CD4-positive, alpha-beta T cell treated with Interleukin-17A for 4 hours (primary cell): ENCODE results near the gene IKZF4.
"Not testable (repeated sequence)": the region's sequence is repeated elsewhere in the genome, so short reads cannot be mapped to it uniquely, and the experiment has no call there.

Source experiments
- DNase-seq: peaks from one replicate; pipeline ENCODE4 v3.0.0-alpha.2; 2020; ENCODE audit warnings: mixed read lengths

The IKZF4 gene

DNA sequence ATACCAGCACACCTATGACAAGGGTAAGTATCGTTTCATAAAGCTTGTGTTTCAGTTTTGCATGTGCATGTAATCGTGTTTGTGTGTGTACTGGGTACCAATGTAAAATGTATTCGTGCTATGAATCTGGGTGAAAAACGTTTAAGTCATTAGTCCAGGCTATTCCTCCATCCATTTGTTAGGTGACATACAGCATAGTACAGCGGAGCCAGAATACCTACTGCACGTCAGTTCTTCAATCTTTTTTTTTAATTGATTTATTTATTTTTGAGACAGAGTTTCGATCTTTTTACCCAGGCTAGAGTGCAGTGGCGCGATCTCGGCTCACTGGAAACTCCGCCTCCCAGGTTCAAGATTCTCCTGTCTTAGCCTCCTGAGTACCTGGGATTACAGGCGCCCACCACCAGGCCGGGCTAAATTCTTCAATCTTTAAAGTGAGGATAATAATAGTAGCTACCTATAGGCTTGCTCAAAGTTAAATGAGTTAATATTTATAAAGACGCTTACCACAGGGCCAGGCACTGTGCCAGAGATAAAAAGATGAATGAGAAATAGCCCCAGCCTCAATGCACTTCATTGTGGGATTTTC is 20.2 kb downstream of the IKZF4 start:
- no peak for DNase-seq

DNA sequence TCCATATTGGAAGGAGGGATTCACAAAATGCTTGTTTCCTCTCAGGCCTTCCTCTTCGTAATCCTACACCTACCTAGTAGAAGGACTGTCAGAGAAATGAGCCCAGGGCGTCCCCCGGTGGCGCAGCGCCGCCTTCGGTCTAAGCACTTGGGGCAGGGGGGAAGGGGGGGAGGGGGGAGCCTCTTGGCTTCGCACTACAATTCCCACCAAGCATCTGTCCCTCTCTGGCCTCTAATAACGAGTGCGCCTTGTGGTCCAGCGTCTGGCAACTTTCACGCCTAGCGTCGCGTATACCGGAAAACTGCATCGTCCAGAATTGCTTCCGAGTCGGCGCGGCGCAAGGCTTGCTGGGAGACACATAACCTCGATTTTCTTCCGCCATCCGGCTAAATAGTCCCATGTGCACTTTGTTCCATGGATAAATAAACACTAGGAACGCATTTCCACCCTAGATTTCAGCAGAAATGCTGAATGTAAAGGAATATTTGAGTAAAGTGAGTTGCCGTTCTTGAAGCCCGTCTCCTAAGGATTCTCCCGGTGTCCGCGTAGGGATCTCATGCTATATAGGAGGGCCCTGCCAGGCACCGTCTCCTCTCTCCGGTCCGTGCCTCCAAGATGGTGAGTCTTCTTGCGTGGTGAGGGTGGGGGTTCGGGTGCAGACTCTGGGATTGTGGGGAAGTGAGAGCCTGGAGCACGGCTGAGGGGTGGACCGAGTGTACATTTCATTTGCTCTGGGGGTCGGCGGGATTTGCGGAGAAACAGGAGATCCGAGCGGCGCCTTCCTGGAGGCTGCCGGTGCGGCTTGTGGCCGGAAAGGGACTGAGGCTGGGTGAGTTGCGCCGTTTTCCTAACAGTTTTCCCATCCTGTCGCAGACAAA is 20.9 kb downstream of the IKZF4 start, which contains the start of gene RPS26:
Gene RPS26 (plus strand): TSS at position 367 of the 878 bp plus-strand sequence. CDS start 249 bp downstream, at position 616.
- peak; percentile 91 for DNase-seq

GRCh38 chr12:56042430-56042813 is 21.6 kb downstream of the IKZF4 start:
- DNase-seq, result not testable (repeated sequence)

GRCh38 chr12:56042843-56043242 is 22.0 kb downstream of the IKZF4 start:
- no peak for DNase-seq

GRCh38 chr12:56046027-56046780 is 25.4 kb downstream of the IKZF4 start:
- DNase-seq, result no peak

GRCh38 chr12:56053407-56053893 is 32.6 kb downstream of the IKZF4 start:
- DNase-seq, result no peak

- not testable (repeated sequence) for DNase-seq
Measured at GRCh38 chr12:56059964-56060363, 39.1 kb downstream of the IKZF4 start.

- no peak for DNase-seq
Measured at GRCh38 chr12:56061982-56062381, 41.1 kb downstream of the IKZF4 start.

GRCh38 chr12:56062996-56063395 is 42.2 kb downstream of the IKZF4 start:
- no peak for DNase-seq

DNA sequence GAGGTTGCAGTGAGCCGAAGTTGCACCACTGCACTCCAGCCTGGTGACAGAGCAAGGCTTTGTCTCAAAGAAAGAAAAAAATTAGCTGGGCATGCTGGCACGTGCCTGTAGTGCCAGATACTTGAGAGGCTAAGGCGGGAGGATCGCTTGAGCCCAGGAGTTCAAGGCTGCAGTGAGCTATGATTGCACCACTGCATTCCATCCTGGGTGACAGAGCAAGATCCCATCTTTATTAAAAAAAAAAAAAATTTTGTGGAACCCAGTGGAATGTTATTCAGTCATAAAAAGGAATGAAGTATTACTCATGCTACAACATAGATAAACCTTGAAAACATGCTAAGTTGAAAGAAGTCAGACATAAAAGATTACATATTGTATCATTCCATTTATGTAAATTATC is 50.8 kb downstream of the IKZF4 start:
- no peak for DNase-seq

DNA sequence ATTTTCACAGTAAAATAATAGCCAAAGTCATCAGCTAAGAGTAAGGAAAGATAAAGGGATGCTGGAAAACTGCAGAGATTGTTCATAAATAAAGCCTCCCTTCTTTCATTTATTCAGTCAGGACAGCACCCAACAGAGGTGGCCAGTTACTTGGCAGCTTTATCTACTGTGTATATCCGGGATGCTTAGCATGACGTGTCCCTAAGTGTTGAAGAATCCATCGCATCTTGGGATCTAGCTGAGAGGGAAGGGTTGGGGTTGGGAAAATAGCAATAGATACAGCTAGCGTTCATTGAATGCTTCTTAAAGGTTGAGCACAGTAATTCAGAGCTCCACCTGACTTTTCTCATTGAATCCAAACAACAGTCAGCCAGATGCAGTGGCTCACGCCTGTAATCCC is 53.6 kb downstream of the IKZF4 start:
- no peak for DNase-seq

DNA sequence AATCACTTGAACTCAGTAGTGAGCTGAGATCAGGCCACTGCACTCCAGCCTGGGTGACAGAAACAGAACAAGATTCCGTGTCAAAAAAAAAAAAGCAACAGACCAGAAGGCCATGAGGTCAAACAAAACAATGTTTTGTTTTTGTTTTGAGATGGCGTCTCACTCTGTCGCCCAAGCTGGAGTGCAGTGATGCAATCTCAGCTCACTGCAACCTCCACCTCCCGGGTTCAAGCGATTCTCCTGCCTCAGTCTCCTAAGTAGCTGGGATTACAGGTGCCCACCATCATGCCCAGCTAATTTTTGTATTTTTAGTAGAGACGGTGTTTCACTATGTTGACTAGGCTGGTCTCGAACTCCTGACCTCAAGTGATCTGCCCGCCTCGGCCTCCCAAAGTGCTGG is 57.1 kb downstream of the IKZF4 start:
- DNase-seq, result not testable (repeated sequence)

DNA sequence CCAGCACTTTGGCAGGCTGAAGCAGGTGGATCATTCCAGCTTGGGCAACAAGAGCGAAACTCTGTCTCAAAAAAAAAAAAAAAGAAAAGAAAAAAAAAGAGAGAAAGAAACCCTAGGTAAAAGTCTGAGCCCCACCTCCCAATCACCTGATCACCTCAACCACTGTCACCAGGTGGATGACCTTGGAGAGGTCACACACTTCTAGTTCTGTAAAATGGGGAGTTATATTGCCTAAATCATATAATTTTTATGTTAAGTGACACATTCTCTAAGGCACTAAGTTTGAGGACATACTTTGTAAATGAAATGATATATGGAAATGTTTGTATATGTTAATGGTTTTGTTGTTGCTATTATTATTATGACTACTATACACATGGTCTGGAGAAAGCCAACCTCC is 57.6 kb downstream of the IKZF4 start:
- no peak for DNase-seq

DNA sequence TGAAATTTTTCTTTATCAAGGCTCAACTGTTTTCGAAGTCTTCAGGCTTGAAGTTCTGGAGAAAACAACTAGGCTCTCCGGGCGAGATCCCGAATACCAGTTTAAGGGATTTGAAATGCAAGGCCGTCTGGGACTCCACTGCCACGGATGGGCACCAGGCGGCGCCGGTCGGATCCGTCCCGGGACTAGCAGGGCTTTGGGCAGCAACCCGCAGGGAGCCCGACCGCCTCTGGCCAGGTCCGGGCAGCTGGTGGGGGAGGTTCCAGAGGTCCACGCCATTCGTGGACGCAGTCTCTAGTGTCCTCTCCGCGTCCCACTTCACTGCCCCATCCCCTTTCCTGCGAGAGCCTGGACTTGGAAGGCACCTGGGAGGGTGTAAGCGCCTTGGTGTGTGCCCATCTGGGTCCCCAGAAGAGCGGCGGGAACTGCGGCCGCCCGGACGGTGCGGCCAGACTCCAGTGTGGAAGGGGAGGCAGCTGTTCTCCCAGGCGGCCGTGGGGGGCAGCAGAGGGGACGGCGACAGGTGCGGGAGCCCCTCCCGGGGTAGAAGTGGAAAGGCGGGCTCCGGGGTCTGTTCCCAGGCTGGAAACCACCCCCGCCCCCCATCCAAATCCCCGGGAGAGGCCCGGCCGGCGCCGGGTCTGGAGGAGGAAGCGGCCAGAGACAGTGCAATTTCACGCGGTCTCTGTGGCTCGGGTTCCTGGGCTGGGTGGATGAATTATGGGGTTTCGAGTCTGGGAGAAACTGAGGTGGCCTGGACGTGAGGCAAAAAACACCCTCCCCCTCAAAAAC is 58.3 kb downstream of the IKZF4 start:
- DNase-seq, result peak; percentile 67

DNA sequence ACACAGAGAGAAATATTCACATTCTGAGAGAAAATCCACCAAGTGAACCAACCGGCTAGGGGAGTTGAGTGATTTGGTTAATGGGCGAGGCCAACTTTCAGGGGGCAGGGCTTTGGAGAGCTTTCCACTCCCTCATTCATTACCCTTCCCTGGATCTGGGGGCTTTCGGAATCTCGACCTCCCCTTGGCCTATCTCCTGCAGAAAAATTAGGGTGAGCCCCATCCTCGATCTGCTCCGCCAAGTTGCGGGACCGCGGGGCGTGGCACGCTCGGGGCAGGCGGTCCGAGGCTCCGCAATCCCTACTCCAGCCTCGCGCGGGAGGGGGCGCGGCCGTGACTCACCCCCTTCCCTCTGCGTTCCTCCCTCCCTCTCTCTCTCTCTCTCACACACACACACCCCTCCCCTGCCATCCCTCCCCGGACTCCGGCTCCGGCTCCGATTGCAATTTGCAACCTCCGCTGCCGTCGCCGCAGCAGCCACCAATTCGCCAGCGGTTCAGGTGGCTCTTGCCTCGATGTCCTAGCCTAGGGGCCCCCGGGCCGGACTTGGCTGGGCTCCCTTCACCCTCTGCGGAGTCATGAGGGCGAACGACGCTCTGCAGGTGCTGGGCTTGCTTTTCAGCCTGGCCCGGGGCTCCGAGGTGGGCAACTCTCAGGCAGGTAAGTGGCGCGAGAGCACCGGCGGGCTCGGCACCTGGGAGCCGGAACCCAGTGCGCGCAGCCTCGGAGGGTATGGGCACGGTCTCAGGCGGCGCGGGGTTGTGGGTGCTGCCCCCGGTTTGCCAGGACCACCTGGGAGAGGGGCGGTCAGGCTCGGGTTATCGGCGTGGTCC is 59.1 kb downstream of the IKZF4 start, which contains the start of gene ERBB3:
Gene ERBB3 (plus strand): TSS at position 443 of the 833 bp plus-strand sequence. CDS start 136 bp downstream, at position 579.
- DNase-seq, result peak; percentile 83

- DNase-seq, result no peak
Measured at GRCh38 chr12:56080556-56081138, 59.8 kb downstream of the IKZF4 start.

GRCh38 chr12:56081393-56082347 is 60.8 kb downstream of the IKZF4 start:
- no peak for DNase-seq

DNA sequence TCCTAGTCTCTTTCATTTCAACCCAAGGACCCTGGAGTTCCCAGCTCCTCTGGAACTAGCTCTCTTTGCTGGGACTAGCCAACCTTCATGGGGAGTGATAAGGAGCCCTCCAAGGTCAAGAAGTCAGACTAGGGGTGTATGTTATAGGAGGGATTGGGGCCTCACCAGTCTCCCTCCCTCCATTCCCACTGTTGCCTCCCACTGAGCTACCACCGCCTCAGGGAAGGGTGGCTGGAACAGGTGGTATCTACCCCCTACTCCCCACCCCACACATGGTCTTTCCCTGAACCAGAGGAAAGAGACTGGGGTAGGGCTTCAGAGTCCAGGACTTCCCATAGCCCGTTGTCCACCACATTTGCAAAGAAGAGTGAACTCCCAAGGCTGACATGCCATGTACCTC is 61.5 kb downstream of the IKZF4 start:
- DNase-seq, result no peak

DNA sequence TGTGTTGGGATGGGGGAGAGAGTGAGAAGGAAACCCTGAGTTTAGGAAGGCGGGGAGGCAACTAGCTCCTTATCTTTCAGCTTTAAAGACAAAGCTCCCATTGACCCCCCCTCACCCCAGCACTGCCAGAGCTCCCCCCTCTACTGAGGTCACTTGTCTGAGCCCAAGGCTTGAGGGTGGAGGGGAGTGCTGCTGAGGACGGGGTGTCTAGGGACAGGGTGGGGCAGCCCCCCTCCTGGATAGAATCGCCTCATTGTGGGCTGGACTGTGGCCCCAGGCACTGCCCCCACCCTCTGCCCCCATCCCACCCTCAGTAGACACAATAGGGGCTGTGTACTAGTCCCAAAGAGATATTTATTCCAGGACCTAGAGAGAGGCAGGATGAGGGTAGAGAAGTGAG is 62.1 kb downstream of the IKZF4 start:
- DNase-seq, result no peak
